PC-3 (cell line): ENCODE results near the gene DMKN. TPM values are rescaled to one million over a fixed set of nuclear protein-coding genes. Genes with fewer than 3 reads are reported as not detected.
A peak's percentile ranks its signal among the peaks of the same experiment; 100 is the strongest.
"Not testable (repeated sequence)": the region's sequence is repeated elsewhere in the genome, so short reads cannot be mapped to it uniquely, and the experiment has no call there.

ENCODE experiments used
- ATAC-seq: fragments of 200-7000 bp; cut with Tn5 transposase; 2 replicates; pipeline ENCODE4 v1.9.1; 2020; ENCODE audit warnings: mild to moderate bottlenecking, moderate library complexity
- BruUV-seq: library from RNA; stranded (reverse); fragments of 400-500 nt; replicated peaks from 2 replicates; lab custom pipeline; 2021; lab: Mats Ljungman, UMichigan
- CTCF ChIA-PET: fragments of 300-600 bp; sonication (Branson Sonifier 250); formaldehyde crosslinking; loops from one replicate; lab custom pipeline; 2022; ENCODE audit warnings: antibody characterized with exemption; lab: Charles Lee
- POLR2A ChIA-PET: fragments of 300-600 bp; sonication (Branson Sonifier 250); formaldehyde crosslinking; loops from one replicate; lab custom pipeline; 2022; ENCODE audit warnings: antibody characterized with exemption; ENCODE audit not compliant: unreplicated experiment; lab: Charles Lee
- DNase-seq: peaks from one replicate; pipeline ENCODE4 v3.0.0-alpha.2; 2015
- H2AFZ ChIP-seq: fragments of 300-600 bp; sonication (generic); 2 replicates; pipeline ENCODE4 v1.6.0; 2016; ENCODE audit warnings: antibody characterized with exemption, low read length
- H3F3A ChIP-seq: fragments of 300-600 bp; sonication (generic); one replicate; pipeline ENCODE4 v1.6.0; 2017; ENCODE audit warnings: antibody characterized with exemption, low read length, control low read depth, mild to moderate bottlenecking; ENCODE audit not compliant: unreplicated experiment
- H3K27ac ChIP-seq: fragments of 300-600 bp; sonication (generic); 2 replicates; pipeline ENCODE4 v1.5.1; 2016; ENCODE audit warnings: mild to moderate bottlenecking, low read length
- H3K27me3 ChIP-seq: fragments of 300-600 bp; sonication (generic); 2 replicates; pipeline ENCODE4 v1.6.1; 2016; ENCODE audit warnings: low read length, mixed read lengths
- H3K36me3 ChIP-seq: fragments of 300-600 bp; sonication (generic); 2 replicates; pipeline ENCODE4 v1.6.1; 2016; ENCODE audit warnings: low read depth, mixed run types, low read length, mixed read lengths
- H3K4me1 ChIP-seq: fragments of 300-600 bp; sonication (generic); 2 replicates; pipeline ENCODE4 v1.5.1; 2016; ENCODE audit warnings: low read length; ENCODE audit not compliant: insufficient read depth
- H3K4me2 ChIP-seq: fragments of 300-600 bp; sonication (generic); 2 replicates; pipeline ENCODE4 v1.6.0; 2016; ENCODE audit warnings: low read length
- H3K4me3 ChIP-seq: fragments of 300-600 bp; sonication (generic); 2 replicates; pipeline ENCODE4 v1.5.1; 2016; ENCODE audit warnings: mild to moderate bottlenecking, low read length, mixed read lengths
- H3K79me2 ChIP-seq: fragments of 300-600 bp; sonication (generic); 2 replicates; pipeline ENCODE4 v1.6.1; 2017; ENCODE audit warnings: low read length, mixed read lengths
- H3K9ac ChIP-seq: fragments of 300-600 bp; sonication (generic); 2 replicates; pipeline ENCODE4 v1.6.0; 2016; ENCODE audit warnings: mild to moderate bottlenecking, low read length
- H3K9me2 ChIP-seq: fragments of 300-600 bp; sonication (generic); replicated peaks from 2 replicates; pipeline ENCODE4 v1.6.1; 2016; ENCODE audit warnings: mixed run types, low read length, mixed read lengths
- H3K9me3 ChIP-seq: fragments of 300-600 bp; sonication (generic); 2 replicates; pipeline ENCODE4 v1.6.1; 2016; ENCODE audit warnings: low read length, mixed read lengths
- H4K20me1 ChIP-seq: fragments of 300-600 bp; sonication (generic); 2 replicates; pipeline ENCODE4 v1.6.1; 2016; ENCODE audit warnings: low read length, mixed read lengths
- EZH2 ChIP-seq: fragments of 300-600 bp; sonication (generic); IDR thresholded peaks from one replicate; pipeline ENCODE4 v1.6.1; 2017; ENCODE audit warnings: antibody characterized with exemption, mild to moderate bottlenecking, low read length; ENCODE audit not compliant: unreplicated experiment
- EZH2phosphoT487 ChIP-seq: fragments of 300-600 bp; sonication (generic); IDR thresholded peaks from 2 replicates; pipeline ENCODE4 v1.6.1; 2018; ENCODE audit warnings: mild to moderate bottlenecking, antibody characterized with exemption, low read length, borderline replicate concordance
- intact Hi-C: fragments of 100-400 bp; cut with micrococcal nuclease; formaldehyde crosslinking; loops from 2 replicates; pipeline ENCODE4 v1.9.0; 2023
- total RNA-seq: library from RNA; depleted of rRNA; stranded (reverse); fragments of >200 nt; gene quantifications from 2 replicates; pipeline ENCODE4 v1.2.3, GENCODE V29; 2014
- TF ChIP-seq, protein P1 (sequence below): fragments of 300-600 bp; sonication (generic); conservative IDR thresholded peaks from 2 replicates; pipeline ENCODE4 v1.5.1; 2017; ENCODE audit warnings: antibody characterized with exemption, low read depth, mild to moderate bottlenecking, low read length

The DMKN gene
- total RNA-seq, 1 experiment from 2014 or later: 128 TPM

DNA sequence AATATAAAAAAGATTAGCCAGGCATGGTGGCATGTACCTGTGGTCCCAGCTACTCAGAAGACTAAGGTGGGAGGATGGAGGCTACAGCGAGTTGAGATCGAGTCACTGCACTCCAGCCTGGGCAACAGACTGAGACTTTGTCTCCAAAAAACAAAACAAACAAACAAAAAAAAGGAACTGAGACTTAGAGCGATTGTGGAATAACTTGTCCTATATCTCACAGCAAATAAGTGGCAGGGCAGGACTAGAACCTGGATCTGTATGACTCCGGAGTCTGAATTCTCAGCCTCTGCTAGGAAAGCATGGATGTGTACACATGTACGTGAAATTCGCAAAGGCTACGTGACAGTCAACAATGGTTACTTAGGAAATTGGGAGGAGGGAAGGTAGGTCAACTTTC is 43.3 kb downstream of the DMKN start:
- Histone ChIP-seq H3F3A (no peaks in the 10 kb centered on the region), H3K9me2 (no peaks in the 10 kb centered on the region), H3K27me3 (0 out of 2 replicates have a peak, but pooled peaks cover 6% of the 10 kb centered on the region), H3K4me2 (no peak overlapping the region), H3K79me2 (no peaks in the 10 kb centered on the region), H4K20me1 (no peaks in the 10 kb centered on the region), H3K36me3 (no peaks in the 10 kb centered on the region), H3K4me3 (no peak overlapping the region), H3K9ac (no peak overlapping the region), H3K27ac (no peak overlapping the region), H2AFZ (no peak overlapping the region), H3K4me1 (no peaks in the 10 kb centered on the region), H3K9me3 (no peaks in the 10 kb centered on the region)
- intact Hi-C loops: no loop called here
- ATAC-seq (no peak), DNase-seq (no peak)
- POLR2A ChIA-PET: no interaction called here
- BruUV-seq: no TSS peak
- no peak for TF ChIP-seq EZH2
- no peak for TF ChIP-seq EZH2phosphoT487
- TF ChIP-seq, protein P1, sequence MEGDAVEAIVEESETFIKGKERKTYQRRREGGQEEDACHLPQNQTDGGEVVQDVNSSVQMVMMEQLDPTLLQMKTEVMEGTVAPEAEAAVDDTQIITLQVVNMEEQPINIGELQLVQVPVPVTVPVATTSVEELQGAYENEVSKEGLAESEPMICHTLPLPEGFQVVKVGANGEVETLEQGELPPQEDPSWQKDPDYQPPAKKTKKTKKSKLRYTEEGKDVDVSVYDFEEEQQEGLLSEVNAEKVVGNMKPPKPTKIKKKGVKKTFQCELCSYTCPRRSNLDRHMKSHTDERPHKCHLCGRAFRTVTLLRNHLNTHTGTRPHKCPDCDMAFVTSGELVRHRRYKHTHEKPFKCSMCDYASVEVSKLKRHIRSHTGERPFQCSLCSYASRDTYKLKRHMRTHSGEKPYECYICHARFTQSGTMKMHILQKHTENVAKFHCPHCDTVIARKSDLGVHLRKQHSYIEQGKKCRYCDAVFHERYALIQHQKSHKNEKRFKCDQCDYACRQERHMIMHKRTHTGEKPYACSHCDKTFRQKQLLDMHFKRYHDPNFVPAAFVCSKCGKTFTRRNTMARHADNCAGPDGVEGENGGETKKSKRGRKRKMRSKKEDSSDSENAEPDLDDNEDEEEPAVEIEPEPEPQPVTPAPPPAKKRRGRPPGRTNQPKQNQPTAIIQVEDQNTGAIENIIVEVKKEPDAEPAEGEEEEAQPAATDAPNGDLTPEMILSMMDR: no peak
- CTCF ChIA-PET: no interaction called here

DNA sequence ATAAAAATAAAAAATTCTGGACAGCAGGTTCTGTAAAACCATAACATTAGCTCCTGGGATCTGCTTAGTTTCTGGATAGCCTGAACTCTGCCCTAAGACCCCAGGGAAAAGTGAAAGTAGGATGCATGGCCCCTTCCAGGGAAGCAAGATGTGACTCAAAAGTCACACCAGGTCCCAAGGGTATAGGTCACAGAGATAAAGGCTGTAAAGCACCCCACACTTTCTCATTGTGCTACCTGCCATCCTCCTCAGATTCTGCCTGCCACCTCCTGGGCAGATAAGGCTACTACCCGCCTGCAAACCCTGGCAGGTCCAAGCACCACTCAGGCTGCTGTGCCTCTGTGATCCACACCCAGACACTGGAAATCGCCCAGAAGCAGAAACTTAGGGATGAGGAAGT is 44.8 kb downstream of the DMKN start:
- TF ChIP-seq, protein P1: peak; percentile 67
- TF ChIP-seq EZH2: no peak
- TF ChIP-seq EZH2phosphoT487: no peak
- ATAC-seq: peak; percentile 87
- no peak overlapping the region for H3K4me2 ChIP-seq
- 0 out of 2 replicates have a peak, but pooled peaks cover 6% of the 10 kb centered on the region for H3K27me3 ChIP-seq
- CTCF ChIA-PET: interaction anchor here (1.0 to 1.3 kb wide), 2 partner anchors 112 to 116 kb away, joined by 3 to 5 read pairs; no protein-coding TSS in a partner anchor
- no peaks in the 10 kb centered on the region for H3K79me2 ChIP-seq
- no peaks in the 10 kb centered on the region for H3K36me3 ChIP-seq
- H3F3A ChIP-seq: no peaks in the 10 kb centered on the region
- intact Hi-C loops: no loop called here
- H3K9me3 ChIP-seq: no peaks in the 10 kb centered on the region
- POLR2A ChIA-PET: no interaction called here
- peak; percentile 43 for DNase-seq
- no TSS peak for BruUV-seq
- no peaks in the 10 kb centered on the region for H4K20me1 ChIP-seq
- no peak overlapping the region for H3K27ac ChIP-seq
- no peaks in the 10 kb centered on the region for H3K9me2 ChIP-seq
- no peak overlapping the region for H2AFZ ChIP-seq
- H3K4me3 ChIP-seq: no peak overlapping the region
- no peaks in the 10 kb centered on the region for H3K4me1 ChIP-seq
- H3K9ac ChIP-seq: no peak overlapping the region

DNA sequence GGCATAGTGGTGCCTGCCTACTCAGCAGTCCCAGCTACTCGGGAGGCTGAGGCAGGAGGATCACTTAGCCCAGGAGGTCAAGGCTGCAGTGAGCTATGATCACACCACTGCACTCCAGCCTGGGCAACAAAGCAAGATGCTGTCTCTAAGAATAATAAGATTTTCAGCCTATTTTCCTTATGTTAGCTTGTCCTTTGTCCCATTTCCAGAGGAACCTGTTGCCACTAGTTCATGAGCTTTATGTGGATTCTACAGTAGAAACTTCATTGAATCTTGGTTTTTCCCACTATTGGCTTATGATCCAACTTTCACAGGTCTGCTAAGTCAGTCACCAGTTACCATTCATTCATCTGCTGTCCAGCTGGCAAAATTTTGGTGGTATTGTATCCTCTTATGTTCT is 47.2 kb downstream of the DMKN start:
- H3K27me3 ChIP-seq: 0 out of 2 replicates have a peak, but pooled peaks cover 6% of the 10 kb centered on the region
- no peak for DNase-seq
- CTCF ChIA-PET: no interaction called here
- H3K36me3 ChIP-seq: no peaks in the 10 kb centered on the region
- no peak overlapping the region for H3K4me2 ChIP-seq
- no peak overlapping the region for H3K4me3 ChIP-seq
- H3K4me1 ChIP-seq: no peaks in the 10 kb centered on the region
- no peaks in the 10 kb centered on the region for H4K20me1 ChIP-seq
- no peaks in the 10 kb centered on the region for H3F3A ChIP-seq
- intact Hi-C loops: no loop called here
- no peaks in the 10 kb centered on the region for H3K79me2 ChIP-seq
- POLR2A ChIA-PET: interaction anchor here (0.5 kb wide), 1 partner anchor 48 kb away, joined by 3 read pairs; no protein-coding TSS in a partner anchor
- no peaks in the 10 kb centered on the region for H3K9me2 ChIP-seq
- H3K27ac ChIP-seq: no peak overlapping the region
- H3K9ac ChIP-seq: no peak overlapping the region
- no peak for TF ChIP-seq EZH2
- H2AFZ ChIP-seq: no peak overlapping the region
- ATAC-seq: no peak
- BruUV-seq: no TSS peak
- H3K9me3 ChIP-seq: no peaks in the 10 kb centered on the region

DNA sequence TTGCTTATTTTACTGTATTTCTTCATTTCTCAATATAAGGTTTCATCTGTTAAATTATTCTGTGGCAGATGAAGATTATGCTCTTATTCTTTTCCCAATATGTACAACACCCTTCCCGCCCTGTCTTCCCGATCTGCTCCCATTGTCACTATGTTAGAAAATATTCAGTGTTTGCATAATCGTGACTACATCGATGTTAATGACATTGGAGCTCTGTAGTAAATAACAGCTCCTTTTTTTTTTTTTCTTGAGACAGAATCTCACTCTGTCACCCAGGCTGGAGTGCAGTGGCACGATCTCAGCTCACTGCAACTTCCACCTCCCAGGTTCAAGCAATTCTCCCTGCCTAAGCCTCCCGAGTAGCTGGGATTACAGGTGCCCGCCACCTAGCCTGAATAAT is 50.5 kb downstream of the DMKN start:
- H3K27ac ChIP-seq, H3K9me3 ChIP-seq, H3K9me2 ChIP-seq, H2AFZ ChIP-seq, H3K36me3 ChIP-seq, H3K4me1 ChIP-seq, intact Hi-C loops, H3F3A ChIP-seq, POLR2A ChIA-PET, BruUV-seq, H3K79me2 ChIP-seq, H3K9ac ChIP-seq, H4K20me1 ChIP-seq, H3K4me2 ChIP-seq, H3K4me3 ChIP-seq, ATAC-seq, H3K27me3 ChIP-seq, DNase-seq, CTCF ChIA-PET: not testable (repeated sequence)
